Stomach smooth muscle (tissue), 2 donors: Measurements from ENCODE around the gene ADAMTS15.
"Not testable (repeated sequence)": the region's sequence is repeated elsewhere in the genome, so short reads cannot be mapped to it uniquely, and the experiment has no call there.

Experiments used
- H3K27ac ChIP-seq: one replicate; pipeline ENCODE4 v1.7.0; 2013; ENCODE audit warnings: mild to moderate bottlenecking, low read length, inconsistent platforms
- H3K27me3 ChIP-seq, 2 donors: one replicate each; pipeline ENCODE4 v1.7.0; 2013; ENCODE audit warnings: low read length in 2 of 2; ENCODE audit not compliant: insufficient read depth in 2 of 2, control insufficient read depth in 1 of 2
- H3K36me3 ChIP-seq, 2 donors: one replicate each; pipeline ENCODE4 v1.7.0; 2013; ENCODE audit warnings: low read length in 2 of 2; ENCODE audit not compliant: control insufficient read depth in 2 of 2, insufficient read depth in 2 of 2
- H3K4me1 ChIP-seq: one replicate; pipeline ENCODE4 v1.7.0; 2013; ENCODE audit warnings: low read length; ENCODE audit not compliant: control insufficient read depth, insufficient read depth
- H3K4me3 ChIP-seq, 2 donors: one replicate each; pipeline ENCODE4 v1.7.0; 2013; ENCODE audit warnings: low read length in 2 of 2
- H3K9ac ChIP-seq, 2 donors: one replicate each; pipeline ENCODE4 v1.7.0; 2013; ENCODE audit warnings: low read length in 2 of 2, mild to moderate bottlenecking in 1 of 2
- H3K9me3 ChIP-seq, 2 donors: one replicate each; pipeline ENCODE4 v1.7.0; 2013; ENCODE audit warnings: low read length in 2 of 2; ENCODE audit not compliant: control insufficient read depth in 2 of 2
- donor health status: healthy.
- donor health status: Pancreatic carcinoma.

The ADAMTS15 gene

GRCh38 chr11:130438401-130439159, 9.9 kb upstream of the ADAMTS15 start:
- H3K9ac ChIP-seq, H3K36me3 ChIP-seq, H3K9me3 ChIP-seq, H3K27ac ChIP-seq, H3K4me1 ChIP-seq, H3K4me3 ChIP-seq, H3K27me3 ChIP-seq: not testable (repeated sequence)

GRCh38 chr11:130439160-130439519, 9.3 kb upstream of the ADAMTS15 start:
- H3K9ac ChIP-seq: no peak overlapping the region
- H3K27ac ChIP-seq: no peak overlapping the region
- H3K9me3 ChIP-seq: no peaks in the 10 kb centered on the region
- H3K27me3 ChIP-seq: no peaks in the 10 kb centered on the region
- H3K4me3 ChIP-seq: no peak overlapping the region
- H3K36me3 ChIP-seq: no peaks in the 10 kb centered on the region
- no peaks in the 10 kb centered on the region for H3K4me1 ChIP-seq

- H3K36me3 ChIP-seq: no peaks in the 10 kb centered on the region
- no peaks in the 10 kb centered on the region for H3K4me1 ChIP-seq
- H3K27ac ChIP-seq: no peak overlapping the region
- H3K27me3 ChIP-seq: no peaks in the 10 kb centered on the region
- H3K4me3 ChIP-seq: no peak overlapping the region
- no peaks in the 10 kb centered on the region for H3K9me3 ChIP-seq
- H3K9ac ChIP-seq: no peak overlapping the region
Observed at GRCh38 chr11:130439876-130440275, 8.6 kb upstream of the ADAMTS15 start.

- H3K36me3 ChIP-seq: no peaks in the 10 kb centered on the region
- H3K27me3 ChIP-seq: no peaks in the 10 kb centered on the region
- no peak overlapping the region for H3K27ac ChIP-seq
- no peaks in the 10 kb centered on the region for H3K9me3 ChIP-seq
- no peak overlapping the region for H3K9ac ChIP-seq
- no peak overlapping the region for H3K4me3 ChIP-seq
- no peaks in the 10 kb centered on the region for H3K4me1 ChIP-seq
Observed at GRCh38 chr11:130441719-130442118, 6.7 kb upstream of the ADAMTS15 start.

GRCh38 chr11:130442737-130443136, 5.7 kb upstream of the ADAMTS15 start:
- Histone ChIP-seq H3K36me3 (no peaks in the 10 kb centered on the region), H3K4me3 (no peak overlapping the region), H3K9me3 (no peaks in the 10 kb centered on the region), H3K4me1 (no peaks in the 10 kb centered on the region), H3K27me3 (no peaks in the 10 kb centered on the region), H3K9ac (no peak overlapping the region), H3K27ac (no peak overlapping the region)

- H3K9me3 ChIP-seq: no peaks in the 10 kb centered on the region
- no peak overlapping the region for H3K4me3 ChIP-seq
Observed at GRCh38 chr11:130445788-130446187, 2.7 kb upstream of the ADAMTS15 start.

GRCh38 chr11:130448039-130448415, 418 bp upstream of the ADAMTS15 start:
- no peaks in the 10 kb centered on the region for H3K9me3 ChIP-seq
- H3K4me3 ChIP-seq: peak overlapping the region; percentile 76 to 82
- no peak overlapping the region for H3K9ac ChIP-seq
- no peaks in the 10 kb centered on the region for H3K36me3 ChIP-seq
- H3K4me1 ChIP-seq: peaks cover 37% of the 10 kb centered on the region
- H3K27ac ChIP-seq: no peak overlapping the region
- H3K27me3 ChIP-seq: peaks cover 0 to 9% of the 10 kb centered on the region in 2 donors

More at GRCh38 chr11:130445788-130446187, 2.7 kb upstream of the ADAMTS15 start:
- Histone ChIP-seq H3K36me3 (no peaks in the 10 kb centered on the region), H3K27ac (no peak overlapping the region), H3K4me1 (peaks cover 28% of the 10 kb centered on the region), H3K9ac (no peak overlapping the region), H3K27me3 (peaks cover 0 to 9% of the 10 kb centered on the region in 2 donors)

- Histone ChIP-seq H3K9me3 (no peaks in the 10 kb centered on the region), H3K27ac (no peak overlapping the region), H3K9ac (peak overlapping the region; percentile 39 to 42), H3K27me3 (peaks cover 0 to 9% of the 10 kb centered on the region in 2 donors), H3K4me3 (peak overlapping the region; percentile 76 to 82), H3K4me1 (peaks cover 37% of the 10 kb centered on the region), H3K36me3 (no peaks in the 10 kb centered on the region)
Observed at GRCh38 chr11:130449310-130449990, 1.0 kb downstream of the ADAMTS15 start.

- peaks cover 0 to 9% of the 10 kb centered on the region in 2 donors for H3K27me3 ChIP-seq
- no peak overlapping the region for H3K27ac ChIP-seq
- no peaks in the 10 kb centered on the region for H3K9me3 ChIP-seq
- H3K4me3 ChIP-seq: peak overlapping the region; percentile 67 to 82
- peaks cover 37% of the 10 kb centered on the region for H3K4me1 ChIP-seq
- H3K9ac ChIP-seq: no peak overlapping the region
- no peaks in the 10 kb centered on the region for H3K36me3 ChIP-seq
Observed at GRCh38 chr11:130449996-130450769, 1.7 kb downstream of the ADAMTS15 start.

- Histone ChIP-seq H3K4me1 (peaks cover 37% of the 10 kb centered on the region), H3K27me3 (peaks cover 2 to 9% of the 10 kb centered on the region in 2 donors), H3K27ac (no peak overlapping the region), H3K36me3 (no peaks in the 10 kb centered on the region), H3K9me3 (no peaks in the 10 kb centered on the region), H3K4me3 (no peak overlapping the region), H3K9ac (no peak overlapping the region)
Observed at GRCh38 chr11:130451231-130452019, 3.0 kb downstream of the ADAMTS15 start.
